Measurements from ENCODE around the gene SUSD1.

- TF ChIP-seq, protein P1, sequence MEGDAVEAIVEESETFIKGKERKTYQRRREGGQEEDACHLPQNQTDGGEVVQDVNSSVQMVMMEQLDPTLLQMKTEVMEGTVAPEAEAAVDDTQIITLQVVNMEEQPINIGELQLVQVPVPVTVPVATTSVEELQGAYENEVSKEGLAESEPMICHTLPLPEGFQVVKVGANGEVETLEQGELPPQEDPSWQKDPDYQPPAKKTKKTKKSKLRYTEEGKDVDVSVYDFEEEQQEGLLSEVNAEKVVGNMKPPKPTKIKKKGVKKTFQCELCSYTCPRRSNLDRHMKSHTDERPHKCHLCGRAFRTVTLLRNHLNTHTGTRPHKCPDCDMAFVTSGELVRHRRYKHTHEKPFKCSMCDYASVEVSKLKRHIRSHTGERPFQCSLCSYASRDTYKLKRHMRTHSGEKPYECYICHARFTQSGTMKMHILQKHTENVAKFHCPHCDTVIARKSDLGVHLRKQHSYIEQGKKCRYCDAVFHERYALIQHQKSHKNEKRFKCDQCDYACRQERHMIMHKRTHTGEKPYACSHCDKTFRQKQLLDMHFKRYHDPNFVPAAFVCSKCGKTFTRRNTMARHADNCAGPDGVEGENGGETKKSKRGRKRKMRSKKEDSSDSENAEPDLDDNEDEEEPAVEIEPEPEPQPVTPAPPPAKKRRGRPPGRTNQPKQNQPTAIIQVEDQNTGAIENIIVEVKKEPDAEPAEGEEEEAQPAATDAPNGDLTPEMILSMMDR (optimal IDR thresholded peaks at IDR 0.05 in 1 of 3, IDR thresholded peaks at IDR 0.05 in 1 of 3, conservative IDR thresholded peaks at IDR 0.05 in 1 of 3; ENCODE audit: extremely low read depth in 1 of 3, insufficient read depth in 2 of 3, low read length in 3 of 3): no peak
- TF ChIP-seq EZH2 (IDR thresholded peaks at IDR 0.05; ENCODE audit: low read length): no peak
Observed at GRCh38 chr9:112072721-112073638, 102.1 kb downstream of the SUSD1 start.

Data from keratinocyte (primary cell).